Peyer's patch (tissue), 4 donors: ENCODE measurements around the gene FBRSL1.

ENCODE experiments used
- POLR2A ChIP-seq, 2 donors: fragments of 450-650 bp; IDR thresholded peaks; one replicate each; pipeline ENCODE4 v1.5.1; 2017; ENCODE audit warnings: antibody characterized with exemption in 2 of 2, mild to moderate bottlenecking in 2 of 2, moderate library complexity in 2 of 2
- TF ChIP-seq, protein P1 (sequence below), 6 experiments: fragments of 450-650 bp in 4 of 6; fragments of 200-600 bp in 2 of 6; sonication (generic) in 1 of 6; IDR thresholded peaks; one replicate each; pipeline ENCODE4 v1.5.1; 2017 to 2019; ENCODE audit warnings: antibody characterized with exemption in 6 of 6, mild to moderate bottlenecking in 3 of 6, moderate library complexity in 1 of 6

DNA sequence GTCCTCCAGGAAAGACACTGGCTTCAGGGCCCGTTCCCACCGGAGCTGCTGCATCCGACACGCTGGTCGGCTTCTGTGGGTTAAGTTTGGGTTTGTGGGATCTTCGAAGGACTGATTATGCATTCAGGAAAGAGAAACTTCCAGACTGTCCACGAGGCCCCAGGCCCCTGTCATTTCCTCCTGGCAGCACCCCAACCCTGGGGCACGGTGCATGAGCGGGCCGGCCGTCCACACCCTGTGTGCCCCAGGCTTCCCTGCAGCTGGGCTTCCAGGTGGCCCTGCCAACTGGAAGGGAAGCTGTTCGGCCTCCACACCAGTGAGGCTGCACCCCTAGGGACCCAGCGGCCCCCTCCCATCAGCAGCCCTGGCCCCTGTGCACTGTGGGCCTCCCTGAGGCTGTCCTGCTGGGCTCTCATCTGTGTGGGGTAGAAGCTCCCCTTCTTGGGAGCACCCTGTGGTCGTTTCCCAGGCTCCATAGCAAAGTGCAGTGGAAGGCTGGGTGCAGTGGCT, 9.3 kb upstream of the FBRSL1 start:
- TF ChIP-seq POLR2A (IDR thresholded peaks at IDR 0.05) = no peak
- TF ChIP-seq, protein P1, sequence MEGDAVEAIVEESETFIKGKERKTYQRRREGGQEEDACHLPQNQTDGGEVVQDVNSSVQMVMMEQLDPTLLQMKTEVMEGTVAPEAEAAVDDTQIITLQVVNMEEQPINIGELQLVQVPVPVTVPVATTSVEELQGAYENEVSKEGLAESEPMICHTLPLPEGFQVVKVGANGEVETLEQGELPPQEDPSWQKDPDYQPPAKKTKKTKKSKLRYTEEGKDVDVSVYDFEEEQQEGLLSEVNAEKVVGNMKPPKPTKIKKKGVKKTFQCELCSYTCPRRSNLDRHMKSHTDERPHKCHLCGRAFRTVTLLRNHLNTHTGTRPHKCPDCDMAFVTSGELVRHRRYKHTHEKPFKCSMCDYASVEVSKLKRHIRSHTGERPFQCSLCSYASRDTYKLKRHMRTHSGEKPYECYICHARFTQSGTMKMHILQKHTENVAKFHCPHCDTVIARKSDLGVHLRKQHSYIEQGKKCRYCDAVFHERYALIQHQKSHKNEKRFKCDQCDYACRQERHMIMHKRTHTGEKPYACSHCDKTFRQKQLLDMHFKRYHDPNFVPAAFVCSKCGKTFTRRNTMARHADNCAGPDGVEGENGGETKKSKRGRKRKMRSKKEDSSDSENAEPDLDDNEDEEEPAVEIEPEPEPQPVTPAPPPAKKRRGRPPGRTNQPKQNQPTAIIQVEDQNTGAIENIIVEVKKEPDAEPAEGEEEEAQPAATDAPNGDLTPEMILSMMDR (IDR thresholded peaks at IDR 0.05) = no peak
